ENCODE measurements around the gene HUNK.

- TF ChIP-seq POLR2A (IDR thresholded peaks at IDR 0.05; ENCODE audit: low read depth) (no peak), CTCF (IDR thresholded peaks at IDR 0.05) (no peak), POLR2AphosphoS5 (IDR thresholded peaks at IDR 0.05) (no peak), EP300 (IDR thresholded peaks at IDR 0.05) (no peak)
Observed at GRCh38 chr21:31923756-31924155, 50.9 kb downstream of the HUNK start.
